Stimulated activated CD8-positive, alpha-beta memory T cell treated with anti-CD3 and anti-CD28 coated beads, Interleukin-15, amount 100 ng/mL, for 1 hour (primary cell): Measurements from ENCODE around the gene C2CD5.
A peak's percentile ranks its signal among the peaks of the same experiment; 100 is the strongest.
"Not testable (repeated sequence)": the region's sequence is repeated elsewhere in the genome, so short reads cannot be mapped to it uniquely, and the experiment has no call there.

ENCODE experiments used
- DNase-seq: peaks from one replicate; pipeline ENCODE4 v3.0.0-alpha.2; 2020; ENCODE audit warnings: low read depth

C2CD5 gene

GRCh38 chr12:22544038-22544979, at the start of gene C2CD5:
Gene C2CD5, minus strand, starts transcription at chr12:22544542. Its CDS starts 392 bp downstream, at chr12:22544150.
- DNase-seq: peak; percentile 91

- DNase-seq: no peak
Observed at GRCh38 chr12:22593864-22594263, 49.5 kb upstream of the C2CD5 start.

- DNase-seq: no peak
Observed at GRCh38 chr12:22588817-22589216, 44.5 kb upstream of the C2CD5 start.

GRCh38 chr12:22578328-22578727, 34.0 kb upstream of the C2CD5 start:
- DNase-seq: no peak

GRCh38 chr12:22577667-22578066, 33.3 kb upstream of the C2CD5 start:
- DNase-seq: no peak

- DNase-seq: no peak
Observed at GRCh38 chr12:22576473-22576872, 32.1 kb upstream of the C2CD5 start.

GRCh38 chr12:22576065-22576464, 31.7 kb upstream of the C2CD5 start:
- DNase-seq: no peak

GRCh38 chr12:22574921-22575320, 30.6 kb upstream of the C2CD5 start:
- DNase-seq: no peak

GRCh38 chr12:22573181-22573580, 28.8 kb upstream of the C2CD5 start:
- DNase-seq: no peak

- DNase-seq: no peak
Observed at GRCh38 chr12:22569253-22569652, 24.9 kb upstream of the C2CD5 start.

- DNase-seq: no peak
Observed at GRCh38 chr12:22562036-22563028, 18.0 kb upstream of the C2CD5 start.

- not testable (repeated sequence) for DNase-seq
Observed at GRCh38 chr12:22554750-22555149, 10.4 kb upstream of the C2CD5 start.

- DNase-seq: no peak
Observed at GRCh38 chr12:22551624-22552023, 7.3 kb upstream of the C2CD5 start.

- DNase-seq: no peak
Observed at GRCh38 chr12:22545255-22545654, 913 bp upstream of the C2CD5 start.

- DNase-seq: no peak
Observed at GRCh38 chr12:22543246-22544037, 900 bp downstream of the C2CD5 start.

- DNase-seq: no peak
Observed at GRCh38 chr12:22541496-22542155, 2.7 kb downstream of the C2CD5 start.

- no peak for DNase-seq
Observed at GRCh38 chr12:22539055-22539454, 5.3 kb downstream of the C2CD5 start.

- no peak for DNase-seq
Observed at GRCh38 chr12:22538311-22538710, 6.0 kb downstream of the C2CD5 start.

GRCh38 chr12:22536971-22537544, 7.3 kb downstream of the C2CD5 start:
- no peak for DNase-seq

- DNase-seq: no peak
Observed at GRCh38 chr12:22536346-22536945, 7.9 kb downstream of the C2CD5 start.
